K562 (cell line): ENCODE measurements around the gene MRPL11. TPM values are rescaled to one million over a fixed set of nuclear protein-coding genes. Genes with fewer than 3 reads are reported as not detected.

Experiments
- ATAC-seq: fragments of 200-7000 bp; cut with Tn5 transposase; 3 replicates; pipeline ENCODE4 v1.9.1; 2020; ENCODE audit warnings: moderate library complexity
- BruUV-seq: library from RNA; stranded (reverse); fragments of 400-500 nt; replicated peaks from 2 replicates; lab custom pipeline; 2021; lab: Mats Ljungman, UMichigan
- CTCF ChIA-PET: fragments of 300-600 bp; formaldehyde crosslinking; extraction: SDS; loops from one replicate; lab custom pipeline; 2021; ENCODE audit warnings: low intra/inter-chr PET ratio; lab: Yijun Ruan, JAX
- POLR2A ChIA-PET: fragments of 300-600, 350-650 bp; sonication (Branson Sonifier 250); formaldehyde crosslinking; extraction: SDS; loops from one replicate; lab custom pipeline; 2021; ENCODE audit warnings: antibody characterized with exemption, inconsistent platforms; lab: Yijun Ruan, JAX
- DNase-seq, 4 experiments: peaks; one replicate each; pipeline versions ENCODE4 v3.0.0 to v3.0.0-alpha.2; 2011 to 2018; ENCODE audit warnings: low spot score in 3 of 4, mixed read lengths in 3 of 4; ENCODE audit errors: extremely low read depth in 1 of 4
- FAIRE-seq: peaks from 2 replicates; lab custom pipeline; 2011; peaks lifted over from hg19 to GRCh38; lab: Jason Lieb, UNC
- H2AFZ ChIP-seq: 2 replicates; pipeline ENCODE4 v1.6.0; 2011; ENCODE audit warnings: low read depth, low read length, control low read depth, inconsistent platforms
- H3K27ac ChIP-seq: fragments of 200-600 bp; 3 replicates; pipeline ENCODE4 v1.8.0; 2011; ENCODE audit warnings: low read depth, mild to moderate bottlenecking, control low read depth, inconsistent platforms, low read length, moderate library complexity, mixed read lengths; ENCODE audit errors: extremely low read depth
- H3K27me3 ChIP-seq, 2 experiments: fragments of 300-600 bp in 1 of 2; 2 replicates in 1 of 2; 3 replicates in 1 of 2; pipeline versions ENCODE4 v1.6.0 to v1.8.0; 2011; ENCODE audit warnings: inconsistent platforms in 2 of 2, low read length in 2 of 2, mild to moderate bottlenecking in 1 of 2, mixed read lengths in 1 of 2, moderate library complexity in 1 of 2; ENCODE audit not compliant: control insufficient read depth in 2 of 2, insufficient read depth in 2 of 2
- H3K36me3 ChIP-seq: fragments of 300-600 bp; 3 replicates; pipeline ENCODE4 v1.8.0; 2011; ENCODE audit warnings: mild to moderate bottlenecking, low read length, inconsistent platforms; ENCODE audit not compliant: control insufficient read depth, insufficient read depth
- H3K4me1 ChIP-seq, 2 experiments: fragments of 200-600 bp in 1 of 2; replicated peaks in 1 of 2; 2 replicates in 1 of 2; 3 replicates in 1 of 2; pipeline versions ENCODE4 v1.5.1 to v1.8.0; 2011; ENCODE audit warnings: inconsistent platforms in 2 of 2, low read length in 2 of 2, mild to moderate bottlenecking in 1 of 2, mixed read lengths in 1 of 2, moderate library complexity in 1 of 2; ENCODE audit not compliant: control insufficient read depth in 2 of 2, insufficient read depth in 2 of 2
- H3K4me2 ChIP-seq: 2 replicates; pipeline ENCODE4 v1.6.1; 2011; ENCODE audit warnings: low read length, control low read depth, inconsistent platforms, mixed read lengths; ENCODE audit not compliant: insufficient read depth
- H3K4me3 ChIP-seq: fragments of 200-600 bp; sonication (generic), shearing (Covaris generic); 2 replicates; pipeline ENCODE4 v1.5.1; 2016; ENCODE audit warnings: control low read depth, inconsistent platforms
- H3K79me2 ChIP-seq: fragments of 200-600 bp; 3 replicates; pipeline ENCODE4 v1.8.0; 2011; ENCODE audit warnings: low read length, inconsistent platforms; ENCODE audit not compliant: control insufficient read depth, insufficient read depth
- H3K9ac ChIP-seq, 2 experiments: 2 replicates each; pipeline versions ENCODE4 v1.6.0 to v1.6.1; 2011; ENCODE audit warnings: low read depth in 2 of 2, low read length in 2 of 2, control low read depth in 1 of 2, inconsistent platforms in 1 of 2, mild to moderate bottlenecking in 1 of 2, mixed read lengths in 1 of 2; ENCODE audit not compliant: insufficient read depth in 1 of 2
- H3K9me1 ChIP-seq: one replicate; pipeline ENCODE4 v1.6.0; 2011; ENCODE audit warnings: inconsistent platforms, mild to moderate bottlenecking, low read length, moderate library complexity; ENCODE audit not compliant: control insufficient read depth, insufficient read depth
- H3K9me3 ChIP-seq: replicated peaks from 2 replicates; pipeline ENCODE4 v1.5.1; 2011; ENCODE audit warnings: low read depth, low read length, inconsistent platforms; ENCODE audit not compliant: control insufficient read depth, insufficient read depth
- H4K20me1 ChIP-seq: replicated peaks from 2 replicates; pipeline ENCODE4 v1.6.1; 2011; ENCODE audit warnings: low read length, inconsistent platforms, mixed read lengths; ENCODE audit not compliant: control insufficient read depth, insufficient read depth
- CBFA2T2 ChIP-seq: fragments of 450-650 bp; conservative IDR thresholded peaks from 2 replicates; pipeline ENCODE4 v1.6.1; 2017; ENCODE audit warnings: mild to moderate bottlenecking
- EGR1 ChIP-seq: fragments of 450-650 bp; conservative IDR thresholded peaks from 2 replicates; pipeline ENCODE4 v1.6.1; 2017; ENCODE audit warnings: mild to moderate bottlenecking
- ETV1 ChIP-seq: fragments of 450-650 bp; conservative IDR thresholded peaks from 2 replicates; pipeline ENCODE4 v1.6.1; 2016; ENCODE audit warnings: missing genetic modification characterization, control low read depth, low read depth, missing compliant biosample characterization
- ETV5 ChIP-seq: sonication (generic); formaldehyde crosslinking; IDR thresholded peaks from 2 replicates; pipeline ENCODE4 v1.4.0; 2020; ENCODE audit warnings: low read depth, mild to moderate bottlenecking, missing genetic modification reagents
- HDGF ChIP-seq: fragments of 450-650 bp; IDR thresholded peaks from 2 replicates; pipeline ENCODE4 v1.6.1; 2016
- HEY1 ChIP-seq: fragments of 250-450 bp; sonication (Bioruptor Pico); IDR thresholded peaks from 2 replicates; pipeline ENCODE4 v1.5.0; 2020; ENCODE audit warnings: mild to moderate bottlenecking, moderate library complexity, borderline replicate concordance
- MXI1 ChIP-seq: IDR thresholded peaks from 2 replicates; pipeline ENCODE4 v1.6.1; 2011; ENCODE audit warnings: low read depth, mild to moderate bottlenecking, improper control_type of control experiment, low read length
- NCOR1 ChIP-seq: fragments of 450-650 bp; IDR thresholded peaks from 2 replicates; pipeline ENCODE4 v1.6.1; 2016; ENCODE audit warnings: mild to moderate bottlenecking, moderate library complexity
- NFIC ChIP-seq: fragments of 450-650 bp; IDR thresholded peaks from 2 replicates; pipeline ENCODE4 v1.6.1; 2017; ENCODE audit warnings: mild to moderate bottlenecking, inconsistent platforms
- NR2C2 ChIP-seq, 2 experiments: fragments of 200-800 bp in 1 of 2; sonication (Bioruptor generic) in 1 of 2; sonication (generic) in 1 of 2; formaldehyde crosslinking in 1 of 2; IDR thresholded peaks; 2 replicates each; pipeline versions ENCODE4 v1.6.1 to v1.8.0; 2016 to 2022; ENCODE audit warnings: mild to moderate bottlenecking in 1 of 2, missing compliant biosample characterization in 1 of 2, missing genetic modification characterization in 1 of 2, missing genetic modification reagents in 1 of 2
- PHB ChIP-seq: fragments of 250-450 bp; sonication (Bioruptor Pico); IDR thresholded peaks from 2 replicates; pipeline ENCODE4 v1.5.0; 2021
- RBM17 ChIP-seq: fragments of 200-400 bp; formaldehyde crosslinking; IDR thresholded peaks from 2 replicates; pipeline ENCODE4 v1.6.1; 2017; ENCODE audit warnings: low read depth, mild to moderate bottlenecking, low read length, borderline replicate concordance
- TAL1 ChIP-seq: fragments of 450-650 bp; IDR thresholded peaks from 2 replicates; pipeline ENCODE4 v1.6.1; 2016; ENCODE audit warnings: mild to moderate bottlenecking
- ZNF263 ChIP-seq: sonication (generic); formaldehyde crosslinking; IDR thresholded peaks from 2 replicates; pipeline ENCODE4 v1.8.0; 2022; ENCODE audit warnings: mild to moderate bottlenecking, missing genetic modification reagents, borderline replicate concordance
- ZNF282 ChIP-seq: sonication (generic); formaldehyde crosslinking; IDR thresholded peaks from 2 replicates; pipeline ENCODE4 v1.8.1; 2023; ENCODE audit warnings: missing genetic modification reagents
- ZNF347 ChIP-seq: fragments of 450-650 bp; formaldehyde crosslinking; IDR thresholded peaks from 2 replicates; pipeline ENCODE4 v1.4.0; 2020; ENCODE audit warnings: low read depth, mild to moderate bottlenecking, moderate library complexity
- ZNF79 ChIP-seq: fragments of 250-450 bp; sonication (Bioruptor Pico); IDR thresholded peaks from 2 replicates; pipeline ENCODE4 v1.4.0; 2020; ENCODE audit warnings: low read depth, mild to moderate bottlenecking, moderate library complexity
- WGBS: fragments of 100-300 bp; shearing (Covaris generic); methylation state at CpG from one replicate; pipeline ENCODE4 v1.1.6; 2016; ENCODE audit warnings: low coverage, mixed read lengths; ENCODE audit not compliant: insufficient coverage; ENCODE audit errors: missing lambda C conversion rate; 5-methylcytosine and 5-hydroxymethylcytosine counted together
- in situ Hi-C: fragments of 300-500 bp; cut with MboI; formaldehyde crosslinking; loops from 4 replicates; pipeline ENCODE4 v1.15.0; 2018; ENCODE audit warnings: inconsistent platforms, mixed read lengths
- intact Hi-C: fragments of 100-400 bp; cut with micrococcal nuclease; formaldehyde crosslinking; loops from 2 replicates; pipeline ENCODE4 v1.14.2; 2022
- polyA plus RNA-seq, 8 experiments: library from polyadenylated mRNA; depleted of rRNA in 4 of 8; stranded (reverse) in 5 of 8; unstranded in 3 of 8; fragments of >200 nt; fragmentation: Nextera tagmentation in 2 of 8; fragmentation: Illumina TruSeq in 1 of 8; extraction: Ambion mirVana in 2 of 8; extraction: Trizol in 1 of 8; gene quantifications; 2 replicates each; pipeline versions ENCODE4 v1.2.1 to v1.2.3, GENCODE V29; 2011 to 2014; ENCODE audit warnings: inconsistent platforms in 1 of 8, missing spikeins in 1 of 8
- total RNA-seq, 7 experiments: library from RNA; depleted of rRNA in 6 of 7; stranded (reverse); fragments of >200 nt in 6 of 7; fragmentation: Illumina TruSeq in 2 of 7; extraction: Trizol in 2 of 7; gene quantifications; 2 replicates each; pipeline versions ENCODE4 v1.2.1 to v1.2.3, GENCODE V29; 2011 to 2021; ENCODE audit warnings: low replicate concordance in 1 of 7
- TF ChIP-seq, protein P1 (sequence below): sonication (generic); formaldehyde crosslinking; IDR thresholded peaks from 2 replicates; pipeline ENCODE4 v1.8.0; 2022; ENCODE audit warnings: missing genetic modification reagents, mild to moderate bottlenecking, borderline replicate concordance
- TF ChIP-seq, protein P2 (sequence below): fragments of 200-800 bp; sonication (Bioruptor generic); IDR thresholded peaks from 2 replicates; pipeline ENCODE4 v1.6.1; 2017; ENCODE audit warnings: missing genetic modification characterization, missing compliant biosample characterization

The MRPL11 gene
- total and polyA plus RNA-seq, 9 of the 15 experiments (the other 6 are each of a cell fraction or from before 2014, with no cell fraction given): 33.0 to 173 (median 91.9) TPM

DNA sequence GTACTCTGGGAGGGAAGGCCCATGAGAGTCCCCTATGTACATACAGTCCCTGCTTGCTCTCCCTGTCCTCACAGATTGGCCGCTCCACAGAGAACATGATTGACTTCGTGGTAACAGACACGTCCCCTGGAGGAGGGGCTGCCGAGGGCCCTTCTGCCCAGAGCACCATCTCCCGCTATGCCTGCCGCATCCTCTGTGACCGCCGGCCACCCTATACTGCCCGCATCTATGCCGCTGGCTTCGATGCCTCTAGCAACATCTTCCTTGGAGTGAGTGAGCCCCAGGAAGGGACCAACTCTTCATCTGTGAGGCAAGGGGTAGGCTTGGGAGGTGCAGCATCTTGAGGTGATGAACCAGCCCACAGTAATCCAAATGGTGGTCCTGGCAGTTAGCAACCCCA is 34.5 kb upstream of the MRPL11 start (continued):
- TF ChIP-seq, protein P1, sequence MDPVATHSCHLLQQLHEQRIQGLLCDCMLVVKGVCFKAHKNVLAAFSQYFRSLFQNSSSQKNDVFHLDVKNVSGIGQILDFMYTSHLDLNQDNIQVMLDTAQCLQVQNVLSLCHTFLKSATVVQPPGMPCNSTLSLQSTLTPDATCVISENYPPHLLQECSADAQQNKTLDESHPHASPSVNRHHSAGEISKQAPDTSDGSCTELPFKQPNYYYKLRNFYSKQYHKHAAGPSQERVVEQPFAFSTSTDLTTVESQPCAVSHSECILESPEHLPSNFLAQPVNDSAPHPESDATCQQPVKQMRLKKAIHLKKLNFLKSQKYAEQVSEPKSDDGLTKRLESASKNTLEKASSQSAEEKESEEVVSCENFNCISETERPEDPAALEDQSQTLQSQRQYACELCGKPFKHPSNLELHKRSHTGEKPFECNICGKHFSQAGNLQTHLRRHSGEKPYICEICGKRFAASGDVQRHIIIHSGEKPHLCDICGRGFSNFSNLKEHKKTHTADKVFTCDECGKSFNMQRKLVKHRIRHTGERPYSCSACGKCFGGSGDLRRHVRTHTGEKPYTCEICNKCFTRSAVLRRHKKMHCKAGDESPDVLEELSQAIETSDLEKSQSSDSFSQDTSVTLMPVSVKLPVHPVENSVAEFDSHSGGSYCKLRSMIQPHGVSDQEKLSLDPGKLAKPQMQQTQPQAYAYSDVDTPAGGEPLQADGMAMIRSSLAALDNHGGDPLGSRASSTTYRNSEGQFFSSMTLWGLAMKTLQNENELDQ: no peak
- TF ChIP-seq ZNF282 (CRISPR knock-in tag) (no peak), ZNF263 (no peak), ETV1 (tag) (no peak), CBFA2T2 (no peak), NR2C2 (CRISPR knock-in tag; IDR thresholded peaks at IDR 0.05) (no peak), NR2C2 (tag; IDR thresholded peaks at IDR 0.05) (no peak), ZNF79 (CRISPR knock-in tag) (no peak), NFIC (no peak), HDGF (no peak)

DNA sequence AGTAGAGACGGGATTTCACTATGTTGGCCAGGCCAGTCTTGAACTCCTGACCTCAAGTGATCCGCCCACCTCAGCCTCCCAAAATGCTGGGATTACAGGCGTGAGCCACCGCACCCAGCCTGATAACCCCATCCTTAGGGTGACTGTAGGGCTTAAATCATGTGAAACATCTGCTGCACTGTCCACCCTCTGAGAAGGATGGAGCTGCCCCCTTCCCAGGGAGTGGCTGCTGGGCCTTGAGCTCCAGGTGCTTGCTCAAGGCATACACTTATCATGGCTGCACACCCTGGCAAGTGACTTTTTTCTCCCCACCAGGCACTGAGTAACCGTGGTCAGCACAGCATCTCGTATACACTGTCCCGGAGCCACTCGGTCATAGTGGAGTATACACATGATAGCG is 33.4 kb upstream of the MRPL11 start:
- Histone ChIP-seq H3K9me1 (no peaks in the 10 kb centered on the region), H3K9ac (no peak overlapping the region), H4K20me1 (0 out of 2 replicates have a peak, but pooled peaks cover 6% of the 10 kb centered on the region), H3K9me3 (no peaks in the 10 kb centered on the region), H3K79me2 (no peaks in the 10 kb centered on the region), H3K4me1 (peaks cover 0 to 22% of the 10 kb centered on the region in 2 experiments; a peak in 3 of 5 replicates), H3K27ac (no peak overlapping the region), H2AFZ (no peak overlapping the region), H3K4me2 (no peak overlapping the region), H3K36me3 (peaks cover 3% of the 10 kb centered on the region; the same call in 1 of the 3 replicates), H3K27me3 (no peaks in the 10 kb centered on the region), H3K4me3 (no peak overlapping the region)
- ChIA-PET POLR2A (interaction anchor here (0.6 to 1.6 kb wide), 4 partner anchors 8 to 52 kb away, joined by 3 to 6 read pairs (median 4); partner anchors contain the start of gene DPP3), CTCF (no interaction called here)
- intact Hi-C loops (no loop called here), in situ Hi-C loops (no loop called here)
- peak in 1 of 4 experiments; percentile 48 for DNase-seq
- FAIRE-seq: no peak
- no TSS peak for BruUV-seq
- WGBS: 43% methylated on average over 7 of the region's 9 CpGs
- ATAC-seq: peak; percentile 11; the same call in 2 of the 3 replicates
- TF ChIP-seq TAL1 (no peak), MXI1 (no peak), ZNF263 (no peak), HEY1 (CRISPR knock-in tag) (no peak), EGR1 (peak; percentile 59), RBM17 (no peak), PHB (no peak), ZNF347 (CRISPR knock-in tag) (no peak), ETV5 (no peak), NCOR1 (no peak)
- TF ChIP-seq, protein P2, sequence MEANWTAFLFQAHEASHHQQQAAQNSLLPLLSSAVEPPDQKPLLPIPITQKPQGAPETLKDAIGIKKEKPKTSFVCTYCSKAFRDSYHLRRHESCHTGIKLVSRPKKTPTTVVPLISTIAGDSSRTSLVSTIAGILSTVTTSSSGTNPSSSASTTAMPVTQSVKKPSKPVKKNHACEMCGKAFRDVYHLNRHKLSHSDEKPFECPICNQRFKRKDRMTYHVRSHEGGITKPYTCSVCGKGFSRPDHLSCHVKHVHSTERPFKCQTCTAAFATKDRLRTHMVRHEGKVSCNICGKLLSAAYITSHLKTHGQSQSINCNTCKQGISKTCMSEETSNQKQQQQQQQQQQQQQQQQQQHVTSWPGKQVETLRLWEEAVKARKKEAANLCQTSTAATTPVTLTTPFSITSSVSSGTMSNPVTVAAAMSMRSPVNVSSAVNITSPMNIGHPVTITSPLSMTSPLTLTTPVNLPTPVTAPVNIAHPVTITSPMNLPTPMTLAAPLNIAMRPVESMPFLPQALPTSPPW: no peak
